Fibroblast of villous mesenchyme (primary cell): ENCODE data around the gene FAM9B. TPM values are rescaled to one million over a fixed set of nuclear protein-coding genes. Genes with fewer than 3 reads are reported as not detected.
"Not testable (repeated sequence)": the region's sequence is repeated elsewhere in the genome, so short reads cannot be mapped to it uniquely, and the experiment has no call there.

Experiments used
- DNase-seq: peaks from one replicate; pipeline ENCODE4 v3.0.0-alpha.2; 2010; ENCODE audit warnings: low read depth
- H3K4me3 ChIP-seq: 2 replicates; pipeline ENCODE4 v1.5.1; 2011; ENCODE audit warnings: low read depth, mild to moderate bottlenecking, low read length
- CTCF ChIP-seq: IDR thresholded peaks from 2 replicates; pipeline ENCODE4 v1.5.1; 2012; ENCODE audit warnings: low read depth, mild to moderate bottlenecking, low read length; ENCODE audit not compliant: insufficient read depth
- total RNA-seq: library from RNA; depleted of rRNA; stranded (reverse); fragments of >200 nt; gene quantifications from 2 replicates; pipeline ENCODE4 v1.2.3, GENCODE V29; 2012

FAM9B gene
- total RNA-seq, 1 donor: not detected

DNA sequence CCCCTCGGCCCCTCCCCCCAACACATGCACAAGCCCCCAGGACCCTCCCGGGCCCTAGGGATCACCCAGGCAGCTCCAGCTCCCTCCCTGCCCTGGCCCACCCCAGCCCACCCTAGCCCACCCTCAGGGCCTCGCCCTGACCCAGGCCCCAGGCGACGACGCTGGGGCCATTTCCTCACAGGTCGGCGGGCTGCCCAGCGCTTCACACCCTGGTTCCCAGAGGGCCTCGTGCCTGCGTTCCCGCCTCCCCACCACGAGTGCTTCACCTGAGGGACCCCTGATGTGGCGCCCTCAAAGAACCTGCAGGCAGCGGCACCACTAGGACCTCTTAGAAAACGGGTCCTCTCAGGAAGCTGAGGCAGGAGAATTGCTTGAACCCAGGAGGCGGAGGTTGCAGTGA, 341 bp downstream of the FAM9B start:
- TF ChIP-seq CTCF: no peak

GRCh38 chrX:9033179-9033578, 748 bp downstream of the FAM9B start:
- TF ChIP-seq CTCF: no peak
- no peak for DNase-seq

More for the DNA sequence above, 341 bp downstream of the FAM9B start:
- H3K4me3 ChIP-seq: no peak overlapping the region
- DNase-seq: no peak

GRCh38 chrX:9023293-9023692, 10.6 kb downstream of the FAM9B start:
- TF ChIP-seq CTCF: no peak
- no peak for DNase-seq
- no peak overlapping the region for H3K4me3 ChIP-seq

More at GRCh38 chrX:9033179-9033578, 748 bp downstream of the FAM9B start:
- no peak overlapping the region for H3K4me3 ChIP-seq

DNA sequence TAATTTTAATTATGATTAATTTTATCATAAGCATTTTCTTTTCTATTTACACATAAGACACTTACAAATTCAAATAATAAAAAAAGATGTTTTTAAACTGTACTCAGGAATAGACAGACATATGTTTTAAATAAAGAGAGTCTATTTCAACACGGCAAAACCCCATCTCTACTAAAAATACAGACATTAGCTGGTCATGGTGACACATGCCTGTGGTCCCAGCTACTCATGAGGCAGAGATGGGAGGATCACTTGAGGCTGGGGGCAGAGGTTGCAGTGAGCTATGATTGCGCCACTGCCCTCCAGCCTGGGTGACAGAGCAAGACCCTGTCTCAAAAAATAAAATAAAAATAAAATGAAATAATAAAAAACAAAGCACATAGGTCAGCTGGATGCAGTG, 14.8 kb downstream of the FAM9B start:
- DNase-seq: peak; percentile 5
- TF ChIP-seq CTCF: no peak
- no peak overlapping the region for H3K4me3 ChIP-seq

- not testable (repeated sequence) for DNase-seq, H3K4me3 ChIP-seq
Measured at GRCh38 chrX:9018332-9018731, 15.6 kb downstream of the FAM9B start.

- no peak for TF ChIP-seq CTCF
- DNase-seq: no peak
- no peak overlapping the region for H3K4me3 ChIP-seq
Measured at GRCh38 chrX:9003041-9003440, 30.9 kb downstream of the FAM9B start.

DNA sequence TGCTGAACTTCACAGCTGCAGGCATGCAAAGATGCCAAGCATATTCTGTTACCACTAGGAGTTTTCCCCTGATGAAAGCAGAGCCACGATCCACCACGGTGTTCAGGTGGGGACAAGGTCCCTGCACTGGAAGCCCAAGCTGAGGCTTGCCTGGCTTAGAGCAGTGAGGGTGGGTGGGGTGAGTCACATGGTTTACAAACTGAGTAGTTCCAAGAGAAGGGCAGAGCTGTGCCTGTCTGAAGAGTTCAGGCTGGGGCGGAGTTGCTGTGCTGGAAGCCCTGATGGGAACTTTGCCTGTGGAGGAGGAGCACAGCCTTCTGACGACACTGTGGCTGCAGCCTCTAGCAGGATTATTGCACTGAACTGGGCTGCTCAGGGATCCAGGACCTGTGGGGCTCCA, 45.5 kb downstream of the FAM9B start:
- peak; percentile 44 for DNase-seq
- TF ChIP-seq CTCF: no peak
- no peak overlapping the region for H3K4me3 ChIP-seq

DNA sequence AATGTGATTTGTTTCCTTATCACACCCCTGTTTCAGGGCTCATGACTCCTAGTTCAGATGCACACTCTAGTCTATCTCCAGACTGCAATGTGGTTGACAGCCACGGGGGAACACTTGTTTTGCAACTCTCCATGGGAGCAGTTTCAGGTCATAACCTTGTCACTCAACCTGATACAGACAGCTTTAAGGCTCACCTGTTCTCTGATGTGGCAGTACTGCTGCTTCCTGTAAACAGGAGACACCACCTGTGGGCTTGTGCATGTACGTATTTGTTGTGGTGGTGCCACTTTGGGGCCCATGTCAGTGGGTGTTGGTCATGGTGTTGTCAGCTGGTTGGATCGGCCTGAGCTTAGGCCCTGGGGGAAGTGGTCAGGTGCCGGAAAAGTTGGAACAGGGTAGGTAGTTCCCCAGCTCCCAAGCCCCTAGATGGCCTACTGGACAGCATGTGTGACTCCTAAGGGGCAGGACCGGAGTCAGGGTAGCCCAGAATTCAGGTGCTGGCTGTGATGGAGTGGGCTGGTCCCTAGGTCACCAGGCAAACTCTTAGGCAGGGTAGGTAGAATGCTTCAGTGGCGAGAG, 46.2 kb downstream of the FAM9B start:
- H3K4me3 ChIP-seq: no peak overlapping the region
- no peak for TF ChIP-seq CTCF
- no peak for DNase-seq
